Measurements from ENCODE around the gene PRSS22.

Gene PRSS22

GRCh38 chr16:2827374-2827791, 30.6 kb downstream of the PRSS22 start:
- no peak overlapping the region for H2AFZ ChIP-seq (ENCODE audit: low read length)
- H3K4me3 ChIP-seq (ENCODE audit: low read length, poor library complexity, severe bottlenecking) = no peak overlapping the region
- no peaks in the 10 kb centered on the region for H4K20me1 ChIP-seq (ENCODE audit: insufficient read depth, low read length, poor library complexity, severe bottlenecking)
- H3K36me3 ChIP-seq (ENCODE audit: insufficient read depth, low read length) = no peaks in the 10 kb centered on the region
- no peaks in the 10 kb centered on the region for H3K79me2 ChIP-seq (ENCODE audit: insufficient read depth, low read length)
- no peaks in the 10 kb centered on the region for H3K4me1 ChIP-seq (ENCODE audit: insufficient read depth, low read length, poor library complexity, severe bottlenecking)
- no peaks in the 10 kb centered on the region for H3K9me3 ChIP-seq (ENCODE audit: insufficient read depth, low read depth, low read length)
- H3K27me3 ChIP-seq (ENCODE audit: insufficient read depth, low read length, poor library complexity, severe bottlenecking) = no peaks in the 10 kb centered on the region
- no peak overlapping the region for H3K4me2 ChIP-seq (ENCODE audit: low read depth, low read length, poor library complexity, severe bottlenecking)
- no peaks in the 10 kb centered on the region for H3K9me2 ChIP-seq (replicated peaks; ENCODE audit: low read depth, low read length)
- H3K9ac ChIP-seq (ENCODE audit: low read depth, low read length, poor library complexity, severe bottlenecking) = no peak overlapping the region
- H3F3A ChIP-seq (ENCODE audit: low read depth) = no peaks in the 10 kb centered on the region
- no peak for TF ChIP-seq EZH2phosphoT487 (IDR thresholded peaks at IDR 0.05; ENCODE audit: borderline replicate concordance)
- TF ChIP-seq, protein P1, sequence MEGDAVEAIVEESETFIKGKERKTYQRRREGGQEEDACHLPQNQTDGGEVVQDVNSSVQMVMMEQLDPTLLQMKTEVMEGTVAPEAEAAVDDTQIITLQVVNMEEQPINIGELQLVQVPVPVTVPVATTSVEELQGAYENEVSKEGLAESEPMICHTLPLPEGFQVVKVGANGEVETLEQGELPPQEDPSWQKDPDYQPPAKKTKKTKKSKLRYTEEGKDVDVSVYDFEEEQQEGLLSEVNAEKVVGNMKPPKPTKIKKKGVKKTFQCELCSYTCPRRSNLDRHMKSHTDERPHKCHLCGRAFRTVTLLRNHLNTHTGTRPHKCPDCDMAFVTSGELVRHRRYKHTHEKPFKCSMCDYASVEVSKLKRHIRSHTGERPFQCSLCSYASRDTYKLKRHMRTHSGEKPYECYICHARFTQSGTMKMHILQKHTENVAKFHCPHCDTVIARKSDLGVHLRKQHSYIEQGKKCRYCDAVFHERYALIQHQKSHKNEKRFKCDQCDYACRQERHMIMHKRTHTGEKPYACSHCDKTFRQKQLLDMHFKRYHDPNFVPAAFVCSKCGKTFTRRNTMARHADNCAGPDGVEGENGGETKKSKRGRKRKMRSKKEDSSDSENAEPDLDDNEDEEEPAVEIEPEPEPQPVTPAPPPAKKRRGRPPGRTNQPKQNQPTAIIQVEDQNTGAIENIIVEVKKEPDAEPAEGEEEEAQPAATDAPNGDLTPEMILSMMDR (conservative IDR thresholded peaks at IDR 0.05; ENCODE audit: low read length) = no peak

- H3K27me3 ChIP-seq (ENCODE audit: insufficient read depth, low read length, poor library complexity, severe bottlenecking) = no peaks in the 10 kb centered on the region
Observed at GRCh38 chr16:2826591-2827373, 31.2 kb downstream of the PRSS22 start.

GRCh38 chr16:2825906-2826305, 32.1 kb downstream of the PRSS22 start:
- no peak overlapping the region for H3K9ac ChIP-seq (ENCODE audit: low read depth, low read length, poor library complexity, severe bottlenecking)
- no peaks in the 10 kb centered on the region for H3K9me2 ChIP-seq (replicated peaks; ENCODE audit: low read depth, low read length)
- H3K9me3 ChIP-seq (ENCODE audit: insufficient read depth, low read depth, low read length) = no peaks in the 10 kb centered on the region
- no peak overlapping the region for H2AFZ ChIP-seq (ENCODE audit: low read length)
- H3K36me3 ChIP-seq (ENCODE audit: insufficient read depth, low read length) = no peaks in the 10 kb centered on the region
- H3K4me3 ChIP-seq (ENCODE audit: low read length, poor library complexity, severe bottlenecking) = no peak overlapping the region
- H3K4me2 ChIP-seq (ENCODE audit: low read depth, low read length, poor library complexity, severe bottlenecking) = no peak overlapping the region
- H4K20me1 ChIP-seq (ENCODE audit: insufficient read depth, low read length, poor library complexity, severe bottlenecking) = no peaks in the 10 kb centered on the region
- H3K4me1 ChIP-seq (ENCODE audit: insufficient read depth, low read length, poor library complexity, severe bottlenecking) = no peaks in the 10 kb centered on the region
- H3K79me2 ChIP-seq (ENCODE audit: insufficient read depth, low read length) = no peaks in the 10 kb centered on the region
- no peaks in the 10 kb centered on the region for H3F3A ChIP-seq (ENCODE audit: low read depth)
- no peaks in the 10 kb centered on the region for H3K27me3 ChIP-seq (ENCODE audit: insufficient read depth, low read length, poor library complexity, severe bottlenecking)
- TF ChIP-seq, protein P1 (conservative IDR thresholded peaks at IDR 0.05; ENCODE audit: low read length) = no peak
- TF ChIP-seq EZH2phosphoT487 (IDR thresholded peaks at IDR 0.05; ENCODE audit: borderline replicate concordance) = no peak

More at GRCh38 chr16:2826591-2827373, 31.2 kb downstream of the PRSS22 start:
- Histone ChIP-seq H3K9ac (ENCODE audit: low read depth, low read length, poor library complexity, severe bottlenecking) (no peak overlapping the region), H3K79me2 (ENCODE audit: insufficient read depth, low read length) (no peaks in the 10 kb centered on the region), H3K4me3 (ENCODE audit: low read length, poor library complexity, severe bottlenecking) (no peak overlapping the region), H3K4me1 (ENCODE audit: insufficient read depth, low read length, poor library complexity, severe bottlenecking) (no peaks in the 10 kb centered on the region), H4K20me1 (ENCODE audit: insufficient read depth, low read length, poor library complexity, severe bottlenecking) (no peaks in the 10 kb centered on the region), H3K9me2 (replicated peaks; ENCODE audit: low read depth, low read length) (no peaks in the 10 kb centered on the region), H3K36me3 (ENCODE audit: insufficient read depth, low read length) (no peaks in the 10 kb centered on the region), H3K4me2 (ENCODE audit: low read depth, low read length, poor library complexity, severe bottlenecking) (no peak overlapping the region), H3K9me3 (ENCODE audit: insufficient read depth, low read depth, low read length) (no peaks in the 10 kb centered on the region), H3F3A (ENCODE audit: low read depth) (no peaks in the 10 kb centered on the region), H2AFZ (ENCODE audit: low read length) (no peak overlapping the region)
- TF ChIP-seq, protein P1 (conservative IDR thresholded peaks at IDR 0.05; ENCODE audit: low read length) = no peak
- TF ChIP-seq EZH2phosphoT487 (IDR thresholded peaks at IDR 0.05; ENCODE audit: borderline replicate concordance) = no peak
